ENCODE results near the gene TDRD5. TPM values are rescaled to one million over a fixed set of nuclear protein-coding genes. Genes with fewer than 3 reads are reported as not detected.
A peak's percentile ranks its signal among the peaks of the same experiment; 100 is the strongest.

The TDRD5 gene
- total RNA-seq, 1 donor from 2014 or later, result not detected

DNA sequence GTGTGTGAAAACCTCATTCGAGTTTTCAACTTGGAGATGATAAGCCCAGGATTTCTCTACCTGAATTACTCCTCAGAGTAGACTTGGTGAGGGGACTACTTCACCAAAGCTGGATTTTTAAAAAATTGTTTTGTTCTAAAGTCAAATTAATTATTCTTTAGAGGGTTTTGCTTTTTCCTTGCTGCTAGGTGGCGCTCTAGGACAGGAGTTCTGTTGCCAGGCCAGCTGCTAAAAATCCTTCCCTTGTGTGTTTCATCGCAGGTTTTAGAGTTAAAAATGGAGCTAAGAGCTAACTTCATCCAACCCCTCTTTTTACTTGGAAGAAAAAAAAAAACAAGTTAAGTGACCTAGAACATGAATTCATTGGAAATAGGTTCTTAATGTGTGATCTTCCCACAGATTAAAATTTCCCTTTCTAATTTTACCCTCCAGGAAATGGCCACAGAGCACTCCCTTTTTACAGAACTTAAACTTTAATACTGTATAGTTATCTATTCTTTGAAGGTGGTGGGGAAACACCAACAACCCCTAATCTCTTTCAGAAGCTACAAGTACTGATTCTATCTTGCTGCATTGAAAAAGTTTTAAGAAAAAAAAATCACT lies 114.8 kb downstream of the TDRD5 start:
- no peak for DNase-seq (ENCODE audit: extremely low spot score, unreplicated experiment)
- Mint-ChIP-seq H3K36me3 (ENCODE audit: unreplicated experiment) (no peaks in the 10 kb centered on the region), H3K27ac (ENCODE audit: unreplicated experiment) (no peak overlapping the region)

DNA sequence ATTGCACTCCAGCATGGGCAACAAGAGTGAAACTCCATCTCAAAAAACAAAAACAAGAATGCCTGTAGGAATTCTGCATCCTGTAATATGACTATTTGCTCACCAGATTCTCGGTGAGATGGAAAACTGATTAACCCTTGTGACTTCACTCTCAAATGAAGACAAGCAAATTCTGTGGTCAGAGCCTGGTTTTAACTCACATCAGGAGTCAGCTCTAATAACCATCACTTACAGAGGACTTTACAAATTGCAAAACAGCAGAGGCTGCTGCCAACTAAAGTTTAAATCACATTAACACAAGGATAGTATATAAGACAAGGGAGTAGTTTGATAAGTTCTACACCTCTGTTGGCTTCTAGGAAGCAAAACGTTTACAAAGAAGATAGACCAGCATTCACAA lies 115.8 kb downstream of the TDRD5 start:
- no peak for DNase-seq (ENCODE audit: extremely low spot score, unreplicated experiment)
- TF ChIP-seq, protein P1, sequence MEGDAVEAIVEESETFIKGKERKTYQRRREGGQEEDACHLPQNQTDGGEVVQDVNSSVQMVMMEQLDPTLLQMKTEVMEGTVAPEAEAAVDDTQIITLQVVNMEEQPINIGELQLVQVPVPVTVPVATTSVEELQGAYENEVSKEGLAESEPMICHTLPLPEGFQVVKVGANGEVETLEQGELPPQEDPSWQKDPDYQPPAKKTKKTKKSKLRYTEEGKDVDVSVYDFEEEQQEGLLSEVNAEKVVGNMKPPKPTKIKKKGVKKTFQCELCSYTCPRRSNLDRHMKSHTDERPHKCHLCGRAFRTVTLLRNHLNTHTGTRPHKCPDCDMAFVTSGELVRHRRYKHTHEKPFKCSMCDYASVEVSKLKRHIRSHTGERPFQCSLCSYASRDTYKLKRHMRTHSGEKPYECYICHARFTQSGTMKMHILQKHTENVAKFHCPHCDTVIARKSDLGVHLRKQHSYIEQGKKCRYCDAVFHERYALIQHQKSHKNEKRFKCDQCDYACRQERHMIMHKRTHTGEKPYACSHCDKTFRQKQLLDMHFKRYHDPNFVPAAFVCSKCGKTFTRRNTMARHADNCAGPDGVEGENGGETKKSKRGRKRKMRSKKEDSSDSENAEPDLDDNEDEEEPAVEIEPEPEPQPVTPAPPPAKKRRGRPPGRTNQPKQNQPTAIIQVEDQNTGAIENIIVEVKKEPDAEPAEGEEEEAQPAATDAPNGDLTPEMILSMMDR (IDR thresholded peaks at IDR 0.05), result no peak
- Mint-ChIP-seq H3K36me3 (ENCODE audit: unreplicated experiment) (no peaks in the 10 kb centered on the region), H3K9me3 (ENCODE audit: unreplicated experiment) (no peaks in the 10 kb centered on the region), H3K27me3 (ENCODE audit: unreplicated experiment) (peaks cover 42% of the 10 kb centered on the region), H3K27ac (ENCODE audit: unreplicated experiment) (no peak overlapping the region), H3K4me1 (ENCODE audit: unreplicated experiment) (no peaks in the 10 kb centered on the region), H3K4me3 (ENCODE audit: unreplicated experiment) (no peak overlapping the region)

More for the DNA sequence above, 114.8 kb downstream of the TDRD5 start:
- H3K9me3 Mint-ChIP-seq (ENCODE audit: unreplicated experiment), result no peaks in the 10 kb centered on the region
- H3K27me3 Mint-ChIP-seq (ENCODE audit: unreplicated experiment), result peaks cover 38% of the 10 kb centered on the region
- no peaks in the 10 kb centered on the region for H3K4me1 Mint-ChIP-seq (ENCODE audit: unreplicated experiment)
- no peak overlapping the region for H3K4me3 Mint-ChIP-seq (ENCODE audit: unreplicated experiment)
- TF ChIP-seq, protein P1 (IDR thresholded peaks at IDR 0.05), result peak; percentile 84

DNA sequence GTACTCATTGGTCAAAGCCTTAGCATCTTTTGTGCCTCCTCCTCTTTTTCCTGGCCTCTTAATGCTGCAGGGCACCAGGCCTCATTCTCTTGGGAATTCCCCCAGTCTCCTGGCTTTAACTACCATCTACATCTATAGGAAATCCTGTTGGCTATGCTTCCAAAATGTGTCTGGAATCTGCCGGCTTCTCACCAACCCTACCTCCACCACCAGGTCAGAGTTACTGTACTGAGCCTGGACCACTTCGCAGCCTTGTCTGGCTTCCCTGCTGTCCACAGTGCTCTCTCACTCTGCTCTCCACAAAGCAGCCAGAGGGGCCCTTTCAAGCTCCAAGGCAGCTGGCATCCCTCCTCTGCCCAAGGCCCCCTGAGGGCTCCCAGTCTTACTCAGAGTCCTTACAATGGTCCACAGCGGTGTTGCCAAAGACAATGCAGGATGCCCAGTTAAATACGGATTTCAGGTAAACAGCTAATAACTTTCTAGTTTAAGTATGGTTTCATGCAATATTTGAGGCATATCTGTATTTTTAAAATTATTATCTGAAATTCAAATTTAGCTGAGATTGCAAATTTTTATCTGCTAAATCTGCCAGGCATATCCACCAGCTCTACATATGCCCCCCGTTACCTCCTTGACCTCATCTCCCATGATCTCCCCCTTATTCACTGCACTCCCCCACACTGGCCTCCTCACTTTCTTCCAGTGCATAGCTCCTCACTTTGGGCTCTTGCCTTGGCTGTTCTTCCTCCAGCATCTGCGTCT lies 117.0 kb downstream of the TDRD5 start:
- DNase-seq (ENCODE audit: extremely low spot score, unreplicated experiment), result no peak

GRCh38 chr1:179709841-179710329 lies 118.3 kb downstream of the TDRD5 start:
- no peaks in the 10 kb centered on the region for H3K4me1 Mint-ChIP-seq (ENCODE audit: unreplicated experiment)
- TF ChIP-seq, protein P1 (IDR thresholded peaks at IDR 0.05), result no peak
- H3K36me3 Mint-ChIP-seq (ENCODE audit: unreplicated experiment), result no peaks in the 10 kb centered on the region
- H3K9me3 Mint-ChIP-seq (ENCODE audit: unreplicated experiment), result peaks cover 18% of the 10 kb centered on the region
- DNase-seq (ENCODE audit: extremely low spot score, unreplicated experiment), result no peak
- no peak overlapping the region for H3K27ac Mint-ChIP-seq (ENCODE audit: unreplicated experiment)
- H3K4me3 Mint-ChIP-seq (ENCODE audit: unreplicated experiment), result no peak overlapping the region
- peaks cover 28% of the 10 kb centered on the region for H3K27me3 Mint-ChIP-seq (ENCODE audit: unreplicated experiment)

More for the DNA sequence above, 117.0 kb downstream of the TDRD5 start:
- H3K27ac Mint-ChIP-seq (ENCODE audit: unreplicated experiment), result no peak overlapping the region
- TF ChIP-seq, protein P1 (IDR thresholded peaks at IDR 0.05), result no peak
- H3K27me3 Mint-ChIP-seq (ENCODE audit: unreplicated experiment), result peaks cover 32% of the 10 kb centered on the region
- no peaks in the 10 kb centered on the region for H3K36me3 Mint-ChIP-seq (ENCODE audit: unreplicated experiment)
- H3K4me1 Mint-ChIP-seq (ENCODE audit: unreplicated experiment), result no peaks in the 10 kb centered on the region
- peaks cover 7% of the 10 kb centered on the region for H3K9me3 Mint-ChIP-seq (ENCODE audit: unreplicated experiment)
- H3K4me3 Mint-ChIP-seq (ENCODE audit: unreplicated experiment), result no peak overlapping the region

DNA sequence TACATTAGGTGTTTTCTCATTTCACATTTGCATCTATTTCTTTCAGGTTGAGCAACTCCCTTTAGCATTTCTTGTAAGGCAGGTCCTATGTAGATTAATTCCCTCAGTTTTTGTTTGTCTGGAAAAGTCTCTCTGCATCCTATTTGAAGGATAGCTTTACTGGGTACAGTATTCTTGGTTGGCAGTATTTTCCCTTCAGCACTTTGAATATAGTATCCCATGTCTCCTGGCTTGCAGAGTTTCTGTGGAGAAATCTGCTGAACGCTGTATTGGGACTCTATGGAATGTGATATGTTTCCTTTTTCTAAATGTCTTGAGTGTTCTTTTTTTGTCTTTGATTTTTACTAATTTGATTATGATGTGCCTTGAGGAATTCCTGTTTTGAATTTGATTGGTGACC lies 122.5 kb downstream of the TDRD5 start:
- Mint-ChIP-seq H3K27me3 (ENCODE audit: unreplicated experiment) (peaks cover 12% of the 10 kb centered on the region), H3K36me3 (ENCODE audit: unreplicated experiment) (no peaks in the 10 kb centered on the region), H3K9me3 (ENCODE audit: unreplicated experiment) (peaks cover 51% of the 10 kb centered on the region), H3K4me1 (ENCODE audit: unreplicated experiment) (no peaks in the 10 kb centered on the region), H3K27ac (ENCODE audit: unreplicated experiment) (no peak overlapping the region), H3K4me3 (ENCODE audit: unreplicated experiment) (no peak overlapping the region)
- TF ChIP-seq, protein P1 (IDR thresholded peaks at IDR 0.05), result no peak
- DNase-seq (ENCODE audit: extremely low spot score, unreplicated experiment), result no peak
